Measurements from ENCODE around the gene TRIM28. TPM values are rescaled to one million over a fixed set of nuclear protein-coding genes. Genes with fewer than 3 reads are reported as not detected.

TRIM28 gene
- total and polyA plus RNA-seq, 9 of the 15 experiments (the other 6 are each of a cell fraction or from before 2014, with no cell fraction given): 12.1 to 797 (median 490) TPM

DNA sequence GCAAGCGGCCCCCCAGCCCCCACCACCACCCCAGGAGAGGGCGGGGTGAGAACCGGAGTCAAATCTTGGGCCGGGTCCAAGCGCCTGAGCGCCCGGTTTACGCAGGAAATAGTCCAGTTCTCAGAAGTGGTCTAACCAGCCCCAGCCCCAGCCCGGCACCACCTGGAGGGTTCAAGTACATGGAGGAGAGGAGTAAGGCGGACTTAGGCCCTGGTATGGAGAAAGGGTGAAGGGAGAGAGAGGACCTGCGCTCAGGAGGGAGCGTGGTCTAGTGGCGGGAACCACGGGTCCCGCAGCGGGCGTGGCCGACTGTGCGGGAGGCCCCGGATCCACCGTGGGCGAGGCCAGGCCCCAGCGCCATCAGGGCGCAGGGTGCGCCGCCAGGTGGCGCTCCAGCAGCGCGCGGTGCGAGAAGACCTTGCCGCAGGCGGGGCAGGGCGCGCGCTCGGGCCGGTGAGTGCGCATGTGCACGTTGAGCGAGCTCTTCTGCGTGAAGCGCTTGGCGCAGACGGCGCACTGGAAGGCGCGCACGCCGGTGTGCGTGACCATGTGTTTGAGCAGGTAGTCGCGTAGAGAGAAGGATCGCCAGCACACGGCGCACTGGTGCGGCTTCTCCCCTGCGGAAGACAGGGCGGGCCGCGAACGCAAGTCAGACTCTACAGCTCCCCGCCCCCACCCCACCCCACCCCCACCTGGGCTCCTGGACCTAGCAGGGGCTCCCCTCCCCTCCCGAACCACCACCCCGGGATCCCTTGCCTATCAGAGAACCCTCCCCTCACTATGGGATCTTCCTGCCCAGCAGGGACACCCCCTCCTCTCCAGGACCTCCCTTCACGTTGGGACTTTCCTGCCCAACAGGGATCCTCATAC is 29.9 kb upstream of the TRIM28 start (continued):
- TF ChIP-seq, protein P1, sequence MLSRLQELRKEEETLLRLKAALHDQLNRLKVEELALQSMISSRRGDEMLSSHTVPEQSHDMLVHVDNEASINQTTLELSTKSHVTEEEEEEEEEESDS (CRISPR knock-in tag; IDR thresholded peaks at IDR 0.05): no peak
- TF ChIP-seq, protein P2, sequence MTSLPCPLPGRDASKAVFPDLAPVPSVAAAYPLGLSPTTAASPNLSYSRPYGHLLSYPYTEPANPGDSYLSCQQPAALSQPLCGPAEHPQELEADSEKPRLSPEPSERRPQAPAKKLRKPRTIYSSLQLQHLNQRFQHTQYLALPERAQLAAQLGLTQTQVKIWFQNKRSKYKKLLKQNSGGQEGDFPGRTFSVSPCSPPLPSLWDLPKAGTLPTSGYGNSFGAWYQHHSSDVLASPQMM (CRISPR knock-in tag; IDR thresholded peaks at IDR 0.05): no peak
- TF ChIP-seq, protein P3, sequence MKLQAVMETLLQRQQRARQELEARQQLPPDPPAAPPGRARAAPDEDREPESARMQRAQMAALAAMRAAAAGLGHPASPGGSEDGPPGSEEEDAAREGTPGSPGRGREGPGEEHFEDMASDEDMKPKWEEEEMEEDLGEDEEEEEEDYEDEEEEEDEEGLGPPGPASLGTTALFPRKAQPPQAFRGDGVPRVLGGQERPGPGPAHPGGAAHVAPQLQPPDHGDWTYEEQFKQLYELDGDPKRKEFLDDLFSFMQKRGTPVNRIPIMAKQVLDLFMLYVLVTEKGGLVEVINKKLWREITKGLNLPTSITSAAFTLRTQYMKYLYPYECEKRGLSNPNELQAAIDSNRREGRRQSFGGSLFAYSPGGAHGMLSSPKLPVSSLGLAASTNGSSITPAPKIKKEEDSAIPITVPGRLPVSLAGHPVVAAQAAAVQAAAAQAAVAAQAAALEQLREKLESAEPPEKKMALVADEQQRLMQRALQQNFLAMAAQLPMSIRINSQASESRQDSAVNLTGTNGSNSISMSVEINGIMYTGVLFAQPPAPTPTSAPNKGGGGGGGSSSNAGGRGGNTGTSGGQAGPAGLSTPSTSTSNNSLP (IDR thresholded peaks at IDR 0.05; ENCODE audit: borderline replicate concordance, low read depth, low read length): no peak
- TF ChIP-seq ZNF282 (CRISPR knock-in tag; IDR thresholded peaks at IDR 0.05): 0 out of 2 replicates have a peak, but pooled peaks have one; percentile 72
- TF ChIP-seq, protein P4, sequence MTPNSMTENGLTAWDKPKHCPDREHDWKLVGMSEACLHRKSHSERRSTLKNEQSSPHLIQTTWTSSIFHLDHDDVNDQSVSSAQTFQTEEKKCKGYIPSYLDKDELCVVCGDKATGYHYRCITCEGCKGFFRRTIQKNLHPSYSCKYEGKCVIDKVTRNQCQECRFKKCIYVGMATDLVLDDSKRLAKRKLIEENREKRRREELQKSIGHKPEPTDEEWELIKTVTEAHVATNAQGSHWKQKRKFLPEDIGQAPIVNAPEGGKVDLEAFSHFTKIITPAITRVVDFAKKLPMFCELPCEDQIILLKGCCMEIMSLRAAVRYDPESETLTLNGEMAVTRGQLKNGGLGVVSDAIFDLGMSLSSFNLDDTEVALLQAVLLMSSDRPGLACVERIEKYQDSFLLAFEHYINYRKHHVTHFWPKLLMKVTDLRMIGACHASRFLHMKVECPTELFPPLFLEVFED (CRISPR knock-in tag; conservative IDR thresholded peaks at IDR 0.05): no peak
- no peak for TF ChIP-seq ZNF695 (CRISPR knock-in tag; IDR thresholded peaks at IDR 0.05)
- no peak for TF ChIP-seq EP300 (IDR thresholded peaks at IDR 0.05; ENCODE audit: low read length)
- TF ChIP-seq, protein P5, sequence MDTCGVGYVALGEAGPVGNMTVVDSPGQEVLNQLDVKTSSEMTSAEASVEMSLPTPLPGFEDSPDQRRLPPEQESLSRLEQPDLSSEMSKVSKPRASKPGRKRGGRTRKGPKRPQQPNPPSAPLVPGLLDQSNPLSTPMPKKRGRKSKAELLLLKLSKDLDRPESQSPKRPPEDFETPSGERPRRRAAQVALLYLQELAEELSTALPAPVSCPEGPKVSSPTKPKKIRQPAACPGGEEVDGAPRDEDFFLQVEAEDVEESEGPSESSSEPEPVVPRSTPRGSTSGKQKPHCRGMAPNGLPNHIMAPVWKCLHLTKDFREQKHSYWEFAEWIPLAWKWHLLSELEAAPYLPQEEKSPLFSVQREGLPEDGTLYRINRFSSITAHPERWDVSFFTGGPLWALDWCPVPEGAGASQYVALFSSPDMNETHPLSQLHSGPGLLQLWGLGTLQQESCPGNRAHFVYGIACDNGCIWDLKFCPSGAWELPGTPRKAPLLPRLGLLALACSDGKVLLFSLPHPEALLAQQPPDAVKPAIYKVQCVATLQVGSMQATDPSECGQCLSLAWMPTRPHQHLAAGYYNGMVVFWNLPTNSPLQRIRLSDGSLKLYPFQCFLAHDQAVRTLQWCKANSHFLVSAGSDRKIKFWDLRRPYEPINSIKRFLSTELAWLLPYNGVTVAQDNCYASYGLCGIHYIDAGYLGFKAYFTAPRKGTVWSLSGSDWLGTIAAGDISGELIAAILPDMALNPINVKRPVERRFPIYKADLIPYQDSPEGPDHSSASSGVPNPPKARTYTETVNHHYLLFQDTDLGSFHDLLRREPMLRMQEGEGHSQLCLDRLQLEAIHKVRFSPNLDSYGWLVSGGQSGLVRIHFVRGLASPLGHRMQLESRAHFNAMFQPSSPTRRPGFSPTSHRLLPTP (IDR thresholded peaks at IDR 0.05; ENCODE audit: borderline replicate concordance, extremely low read depth, insufficient read length): no peak
- TF ChIP-seq SREBF2 (CRISPR knock-in tag; IDR thresholded peaks at IDR 0.05): no peak
- TF ChIP-seq KHSRP (IDR thresholded peaks at IDR 0.05): no peak
- TF ChIP-seq ZNF740 (CRISPR knock-in tag; IDR thresholded peaks at IDR 0.05): no peak
- no peak for TF ChIP-seq ZNF740 (tag; IDR thresholded peaks at IDR 0.05)
- TF ChIP-seq, protein P6, sequence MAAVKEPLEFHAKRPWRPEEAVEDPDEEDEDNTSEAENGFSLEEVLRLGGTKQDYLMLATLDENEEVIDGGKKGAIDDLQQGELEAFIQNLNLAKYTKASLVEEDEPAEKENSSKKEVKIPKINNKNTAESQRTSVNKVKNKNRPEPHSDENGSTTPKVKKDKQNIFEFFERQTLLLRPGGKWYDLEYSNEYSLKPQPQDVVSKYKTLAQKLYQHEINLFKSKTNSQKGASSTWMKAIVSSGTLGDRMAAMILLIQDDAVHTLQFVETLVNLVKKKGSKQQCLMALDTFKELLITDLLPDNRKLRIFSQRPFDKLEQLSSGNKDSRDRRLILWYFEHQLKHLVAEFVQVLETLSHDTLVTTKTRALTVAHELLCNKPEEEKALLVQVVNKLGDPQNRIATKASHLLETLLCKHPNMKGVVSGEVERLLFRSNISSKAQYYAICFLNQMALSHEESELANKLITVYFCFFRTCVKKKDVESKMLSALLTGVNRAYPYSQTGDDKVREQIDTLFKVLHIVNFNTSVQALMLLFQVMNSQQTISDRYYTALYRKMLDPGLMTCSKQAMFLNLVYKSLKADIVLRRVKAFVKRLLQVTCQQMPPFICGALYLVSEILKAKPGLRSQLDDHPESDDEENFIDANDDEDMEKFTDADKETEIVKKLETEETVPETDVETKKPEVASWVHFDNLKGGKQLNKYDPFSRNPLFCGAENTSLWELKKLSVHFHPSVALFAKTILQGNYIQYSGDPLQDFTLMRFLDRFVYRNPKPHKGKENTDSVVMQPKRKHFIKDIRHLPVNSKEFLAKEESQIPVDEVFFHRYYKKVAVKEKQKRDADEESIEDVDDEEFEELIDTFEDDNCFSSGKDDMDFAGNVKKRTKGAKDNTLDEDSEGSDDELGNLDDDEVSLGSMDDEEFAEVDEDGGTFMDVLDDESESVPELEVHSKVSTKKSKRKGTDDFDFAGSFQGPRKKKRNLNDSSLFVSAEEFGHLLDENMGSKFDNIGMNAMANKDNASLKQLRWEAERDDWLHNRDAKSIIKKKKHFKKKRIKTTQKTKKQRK (IDR thresholded peaks at IDR 0.05; ENCODE audit: borderline replicate concordance, low read depth, low read length): no peak
- no peak for TF ChIP-seq ZNF785 (CRISPR knock-in tag; IDR thresholded peaks at IDR 0.05)
- TF ChIP-seq ZNF324 (CRISPR knock-in tag; IDR thresholded peaks at IDR 0.05): no peak

Measured in K562 (cell line).